ENCODE data around the gene DNAJB8.
A peak's percentile ranks its signal among the peaks of the same experiment; 100 is the strongest.

Gene DNAJB8

GRCh38 chr3:128482666-128483656 lies 16.3 kb upstream of the DNAJB8 start:
- no peak for DNase-seq (ENCODE audit: low spot score)

- no peak for DNase-seq (ENCODE audit: low spot score)
Observed at GRCh38 chr3:128482175-128482574, 15.5 kb upstream of the DNAJB8 start.

- peak; percentile 79 for DNase-seq (ENCODE audit: low spot score)
Observed at GRCh38 chr3:128481438-128481942, 14.8 kb upstream of the DNAJB8 start.

GRCh38 chr3:128480717-128481437 lies 14.2 kb upstream of the DNAJB8 start:
- no peak for DNase-seq (ENCODE audit: low spot score)

- DNase-seq (ENCODE audit: low spot score) = no peak
Observed at GRCh38 chr3:128480278-128480677, 13.6 kb upstream of the DNAJB8 start.

GRCh38 chr3:128479558-128480086 lies 12.9 kb upstream of the DNAJB8 start:
- no peak for DNase-seq (ENCODE audit: low spot score)

GRCh38 chr3:128478576-128479506 lies 12.2 kb upstream of the DNAJB8 start:
- DNase-seq (ENCODE audit: low spot score) = no peak

GRCh38 chr3:128476659-128477058 lies 10.0 kb upstream of the DNAJB8 start:
- DNase-seq (ENCODE audit: low spot score) = no peak

GRCh38 chr3:128475355-128475754 lies 8.7 kb upstream of the DNAJB8 start:
- DNase-seq (ENCODE audit: low spot score) = no peak

GRCh38 chr3:128473737-128474136 lies 7.0 kb upstream of the DNAJB8 start:
- no peak for DNase-seq (ENCODE audit: low spot score)

- peak; percentile 87 for DNase-seq (ENCODE audit: low spot score)
Observed at GRCh38 chr3:128473180-128473519, 6.5 kb upstream of the DNAJB8 start.

- no peak for DNase-seq (ENCODE audit: low spot score)
Observed at GRCh38 chr3:128472449-128473179, 5.9 kb upstream of the DNAJB8 start.

GRCh38 chr3:128471720-128472119 lies 5.0 kb upstream of the DNAJB8 start:
- DNase-seq (ENCODE audit: low spot score) = no peak

- DNase-seq (ENCODE audit: low spot score) = no peak
Observed at GRCh38 chr3:128471110-128471509, 4.4 kb upstream of the DNAJB8 start.

- DNase-seq (ENCODE audit: low spot score) = no peak
Observed at GRCh38 chr3:128470134-128470899, 3.6 kb upstream of the DNAJB8 start.

- DNase-seq (ENCODE audit: low spot score) = no peak
Observed at GRCh38 chr3:128469556-128469955, 2.9 kb upstream of the DNAJB8 start.

GRCh38 chr3:128468791-128469527 lies 2.3 kb upstream of the DNAJB8 start:
- DNase-seq (ENCODE audit: low spot score) = no peak

- DNase-seq (ENCODE audit: low spot score) = peak; percentile 58
Observed at GRCh38 chr3:128468285-128468790, 1.6 kb upstream of the DNAJB8 start.

- DNase-seq (ENCODE audit: low spot score) = no peak
Observed at GRCh38 chr3:128464702-128465101, 2.0 kb downstream of the DNAJB8 start.

Measured in D341Med (cell line).